HEK293T (cell line): ENCODE measurements around the gene GBP5.
"Not testable (repeated sequence)": the region's sequence is repeated elsewhere in the genome, so short reads cannot be mapped to it uniquely, and the experiment has no call there.

ENCODE experiments used
- CTCF ChIA-PET: fragments of 350-600 bp; formaldehyde crosslinking; extraction: SDS; loops from one replicate; lab custom pipeline; 2021; ENCODE audit warnings: antibody characterized with exemption, inconsistent platforms; lab: Yijun Ruan, JAX
- POLR2A ChIA-PET: fragments of 350-600 bp; formaldehyde crosslinking; extraction: SDS; loops from one replicate; lab custom pipeline; 2020; ENCODE audit warnings: antibody characterized with exemption, inconsistent platforms; lab: Yijun Ruan, JAX
- DNase-seq: peaks from one replicate; pipeline ENCODE4 v3.0.0; 2012; ENCODE audit warnings: mixed read lengths; ENCODE audit errors: extremely low spot score
- ARNT ChIP-seq: fragments of 450-650 bp; IDR thresholded peaks from 2 replicates; pipeline ENCODE4 v1.6.1; 2017; ENCODE audit warnings: mild to moderate bottlenecking
- BHLHE40 ChIP-seq: fragments of 450-650 bp; IDR thresholded peaks from 2 replicates; pipeline ENCODE4 v1.6.1; 2016; ENCODE audit warnings: mild to moderate bottlenecking, moderate library complexity, borderline replicate concordance
- CTBP1 ChIP-seq: fragments of 450-650 bp; IDR thresholded peaks from 2 replicates; pipeline ENCODE4 v1.6.1; 2016; ENCODE audit warnings: borderline replicate concordance
- ELF4 ChIP-seq: fragments of 450-650 bp; IDR thresholded peaks from 2 replicates; pipeline ENCODE4 v1.6.1; 2017; ENCODE audit warnings: antibody characterized with exemption
- FOXA1 ChIP-seq: fragments of 450-650 bp; IDR thresholded peaks from 2 replicates; pipeline ENCODE4 v1.6.1; 2016; ENCODE audit warnings: mild to moderate bottlenecking
- FOXK2 ChIP-seq: fragments of 450-650 bp; IDR thresholded peaks from 2 replicates; pipeline ENCODE4 v1.6.1; 2016; ENCODE audit warnings: mild to moderate bottlenecking
- FOXM1 ChIP-seq: fragments of 450-650 bp; IDR thresholded peaks from 2 replicates; pipeline ENCODE4 v1.6.1; 2017; ENCODE audit warnings: mild to moderate bottlenecking, borderline replicate concordance
- HDGF ChIP-seq: fragments of 450-650 bp; IDR thresholded peaks from 2 replicates; pipeline ENCODE4 v1.6.1; 2017; ENCODE audit warnings: antibody characterized with exemption, borderline replicate concordance
- L3MBTL2 ChIP-seq: fragments of 450-650 bp; conservative IDR thresholded peaks from 2 replicates; pipeline ENCODE4 v1.6.1; 2016; ENCODE audit warnings: mild to moderate bottlenecking
- LEF1 ChIP-seq: fragments of 450-650 bp; IDR thresholded peaks from 2 replicates; pipeline ENCODE4 v1.6.1; 2017; ENCODE audit warnings: mild to moderate bottlenecking, borderline replicate concordance
- NFRKB ChIP-seq: fragments of 450-650 bp; IDR thresholded peaks from 2 replicates; pipeline ENCODE4 v1.6.1; 2016; ENCODE audit warnings: mild to moderate bottlenecking, moderate library complexity
- PKNOX1 ChIP-seq: fragments of 450-650 bp; IDR thresholded peaks from 2 replicates; pipeline ENCODE4 v1.6.1; 2016
- SP1 ChIP-seq: fragments of 450-650 bp; IDR thresholded peaks from 2 replicates; pipeline ENCODE4 v1.6.1; 2017
- SUZ12 ChIP-seq: fragments of 450-650 bp; IDR thresholded peaks from 2 replicates; pipeline ENCODE4 v1.6.1; 2016; ENCODE audit warnings: mild to moderate bottlenecking
- TARDBP ChIP-seq: fragments of 450-650 bp; IDR thresholded peaks from 2 replicates; pipeline ENCODE4 v1.6.1; 2016
- ZNF384 ChIP-seq: fragments of 450-650 bp; IDR thresholded peaks from 2 replicates; pipeline ENCODE4 v1.6.1; 2016

GBP5 gene

GRCh38 chr1:89291276-89291675 is 18.6 kb upstream of the GBP5 start:
- POLR2A ChIA-PET: no interaction called here
- TF ChIP-seq HDGF (no peak), NFRKB (no peak), BHLHE40 (no peak), PKNOX1 (no peak), TARDBP (no peak), FOXA1 (no peak), CTBP1 (no peak), FOXK2 (no peak), ZNF384 (no peak), L3MBTL2 (no peak), ELF4 (no peak)
- CTCF ChIA-PET: no interaction called here
- DNase-seq: no peak

- CTCF ChIA-PET: no interaction called here
- POLR2A ChIA-PET: no interaction called here
- no peak for DNase-seq
- TF ChIP-seq FOXA1 (no peak), L3MBTL2 (no peak), FOXM1 (no peak), SUZ12 (no peak)
Measured at GRCh38 chr1:89288051-89288340, 15.3 kb upstream of the GBP5 start.

GRCh38 chr1:89287181-89288050 is 14.8 kb upstream of the GBP5 start:
- TF ChIP-seq NFRKB: no peak
- no peak for TF ChIP-seq BHLHE40
- no peak for TF ChIP-seq LEF1
- TF ChIP-seq L3MBTL2: no peak
- TF ChIP-seq HDGF: no peak
- CTCF ChIA-PET: no interaction called here
- POLR2A ChIA-PET: no interaction called here
- no peak for DNase-seq

GRCh38 chr1:89286549-89287180 is 14.0 kb upstream of the GBP5 start:
- no peak for DNase-seq
- ChIA-PET CTCF (no interaction called here), POLR2A (no interaction called here)
- no peak for TF ChIP-seq TARDBP
- TF ChIP-seq FOXA1: no peak
- TF ChIP-seq LEF1: no peak
- TF ChIP-seq SUZ12: no peak
- TF ChIP-seq SP1: no peak
- TF ChIP-seq L3MBTL2: no peak
- TF ChIP-seq FOXM1: no peak
- no peak for TF ChIP-seq PKNOX1
- no peak for TF ChIP-seq BHLHE40
- TF ChIP-seq CTBP1: no peak
- no peak for TF ChIP-seq NFRKB
- TF ChIP-seq ZNF384: no peak
- no peak for TF ChIP-seq FOXK2
- TF ChIP-seq ARNT: no peak
- no peak for TF ChIP-seq HDGF
- TF ChIP-seq ELF4: no peak

GRCh38 chr1:89285745-89286380 is 13.2 kb upstream of the GBP5 start:
- TF ChIP-seq PKNOX1 (no peak), FOXM1 (no peak), HDGF (no peak), BHLHE40 (no peak), FOXK2 (no peak), TARDBP (no peak), SUZ12 (no peak), L3MBTL2 (no peak), LEF1 (no peak), FOXA1 (no peak), NFRKB (no peak), ARNT (no peak), ELF4 (no peak), CTBP1 (no peak), SP1 (no peak), ZNF384 (no peak)
- ChIA-PET CTCF (no interaction called here), POLR2A (no interaction called here)
- no peak for DNase-seq

- POLR2A ChIA-PET, DNase-seq, CTCF ChIA-PET: not testable (repeated sequence)
Measured at GRCh38 chr1:89284078-89284763, 11.6 kb upstream of the GBP5 start.
